ENCODE measurements around the gene ADAMTS15. TPM values are rescaled to one million over a fixed set of nuclear protein-coding genes. Genes with fewer than 3 reads are reported as not detected.

Gene ADAMTS15
- total RNA-seq, 2 experiments from 2014 or later = not detected

DNA sequence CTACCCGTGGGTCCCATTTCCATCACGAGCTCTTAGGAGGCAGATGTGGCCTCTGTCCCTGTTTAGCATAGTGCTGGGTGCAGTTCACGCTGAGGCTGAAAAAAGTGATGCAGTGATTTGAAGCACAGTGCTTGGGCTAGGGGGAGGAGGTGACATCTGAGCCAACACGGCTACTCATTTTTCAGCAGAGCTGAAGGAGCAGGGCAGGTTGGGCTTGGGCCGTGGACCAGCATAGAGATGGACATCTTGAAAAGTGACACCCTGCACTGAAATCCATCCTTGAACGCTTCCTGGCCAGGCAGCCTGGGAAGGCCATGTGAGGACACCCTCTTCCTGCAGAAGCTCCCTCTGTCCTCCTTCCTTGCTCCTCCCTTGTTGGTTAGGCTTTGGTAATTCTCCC is 66.4 kb downstream of the ADAMTS15 start:
- intact Hi-C loops (cut with micrococcal nuclease) = no loop called here
- ATAC-seq = no peak
- H3K4me1 Mint-ChIP-seq (ENCODE audit: low read depth) = no peaks in the 10 kb centered on the region
- DNase-seq = no peak
- no peak overlapping the region for H3K4me3 Mint-ChIP-seq
- no peaks in the 10 kb centered on the region for H3K36me3 Mint-ChIP-seq (ENCODE audit: low read depth)
- ChIA-PET CTCF (interaction anchor here (1.3 kb wide), 1 partner anchor 80 kb away, joined by 3 read pairs; no protein-coding TSS in a partner anchor), POLR2A (no interaction called here)
- no peaks in the 10 kb centered on the region for H3K9me3 Mint-ChIP-seq
- no peak overlapping the region for H3K27ac Mint-ChIP-seq
- peaks cover 4% of the 10 kb centered on the region for H3K27me3 Mint-ChIP-seq
- TF ChIP-seq, protein P1, sequence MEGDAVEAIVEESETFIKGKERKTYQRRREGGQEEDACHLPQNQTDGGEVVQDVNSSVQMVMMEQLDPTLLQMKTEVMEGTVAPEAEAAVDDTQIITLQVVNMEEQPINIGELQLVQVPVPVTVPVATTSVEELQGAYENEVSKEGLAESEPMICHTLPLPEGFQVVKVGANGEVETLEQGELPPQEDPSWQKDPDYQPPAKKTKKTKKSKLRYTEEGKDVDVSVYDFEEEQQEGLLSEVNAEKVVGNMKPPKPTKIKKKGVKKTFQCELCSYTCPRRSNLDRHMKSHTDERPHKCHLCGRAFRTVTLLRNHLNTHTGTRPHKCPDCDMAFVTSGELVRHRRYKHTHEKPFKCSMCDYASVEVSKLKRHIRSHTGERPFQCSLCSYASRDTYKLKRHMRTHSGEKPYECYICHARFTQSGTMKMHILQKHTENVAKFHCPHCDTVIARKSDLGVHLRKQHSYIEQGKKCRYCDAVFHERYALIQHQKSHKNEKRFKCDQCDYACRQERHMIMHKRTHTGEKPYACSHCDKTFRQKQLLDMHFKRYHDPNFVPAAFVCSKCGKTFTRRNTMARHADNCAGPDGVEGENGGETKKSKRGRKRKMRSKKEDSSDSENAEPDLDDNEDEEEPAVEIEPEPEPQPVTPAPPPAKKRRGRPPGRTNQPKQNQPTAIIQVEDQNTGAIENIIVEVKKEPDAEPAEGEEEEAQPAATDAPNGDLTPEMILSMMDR (IDR thresholded peaks at IDR 0.05) = no peak

DNA sequence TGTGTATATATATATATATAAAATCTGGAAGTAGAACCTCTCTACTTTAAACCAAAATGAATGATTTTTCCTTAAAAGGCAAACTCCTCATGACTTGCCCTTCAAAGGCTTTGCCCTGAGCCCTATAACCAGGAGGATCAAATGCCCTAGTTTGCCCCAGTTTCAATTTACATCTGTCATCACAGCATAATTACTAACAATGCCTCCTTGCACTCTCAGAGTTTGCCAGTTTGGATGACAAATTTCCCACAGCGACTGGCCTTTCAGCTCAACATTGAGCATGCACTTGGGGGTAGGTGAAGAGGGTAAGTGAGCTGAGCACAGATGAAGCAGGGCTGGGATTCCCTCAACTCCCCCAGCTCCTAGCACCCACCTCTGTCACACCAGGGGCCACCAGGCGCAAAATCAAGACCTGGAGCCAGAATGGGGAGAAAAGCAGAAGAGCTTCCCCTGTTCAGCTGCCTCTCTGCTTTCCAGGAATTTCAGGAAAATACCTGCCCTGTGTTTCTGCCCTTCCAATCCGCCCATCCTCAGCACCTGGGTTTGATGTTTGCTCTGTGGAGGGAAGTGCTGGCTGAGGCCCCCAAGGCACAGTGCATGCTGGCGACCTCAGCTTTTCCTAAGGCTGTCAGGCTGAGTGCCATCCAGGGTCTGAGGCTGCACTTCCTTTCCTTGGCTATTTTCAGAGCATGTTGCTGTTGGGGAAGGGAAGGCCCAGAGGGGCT is 67.5 kb downstream of the ADAMTS15 start:
- H3K9me3 Mint-ChIP-seq = no peaks in the 10 kb centered on the region
- H3K4me3 Mint-ChIP-seq = no peak overlapping the region
- CTCF ChIA-PET = no interaction called here
- H3K4me1 Mint-ChIP-seq (ENCODE audit: low read depth) = no peaks in the 10 kb centered on the region
- H3K27ac Mint-ChIP-seq = no peak overlapping the region
- ATAC-seq = no peak
- no peak for DNase-seq
- intact Hi-C loops (cut with micrococcal nuclease) = no loop called here
- peaks cover 3% of the 10 kb centered on the region for H3K27me3 Mint-ChIP-seq
- TF ChIP-seq, protein P1 (IDR thresholded peaks at IDR 0.05) = no peak
- POLR2A ChIA-PET = no interaction called here
- no peaks in the 10 kb centered on the region for H3K36me3 Mint-ChIP-seq (ENCODE audit: low read depth)

DNA sequence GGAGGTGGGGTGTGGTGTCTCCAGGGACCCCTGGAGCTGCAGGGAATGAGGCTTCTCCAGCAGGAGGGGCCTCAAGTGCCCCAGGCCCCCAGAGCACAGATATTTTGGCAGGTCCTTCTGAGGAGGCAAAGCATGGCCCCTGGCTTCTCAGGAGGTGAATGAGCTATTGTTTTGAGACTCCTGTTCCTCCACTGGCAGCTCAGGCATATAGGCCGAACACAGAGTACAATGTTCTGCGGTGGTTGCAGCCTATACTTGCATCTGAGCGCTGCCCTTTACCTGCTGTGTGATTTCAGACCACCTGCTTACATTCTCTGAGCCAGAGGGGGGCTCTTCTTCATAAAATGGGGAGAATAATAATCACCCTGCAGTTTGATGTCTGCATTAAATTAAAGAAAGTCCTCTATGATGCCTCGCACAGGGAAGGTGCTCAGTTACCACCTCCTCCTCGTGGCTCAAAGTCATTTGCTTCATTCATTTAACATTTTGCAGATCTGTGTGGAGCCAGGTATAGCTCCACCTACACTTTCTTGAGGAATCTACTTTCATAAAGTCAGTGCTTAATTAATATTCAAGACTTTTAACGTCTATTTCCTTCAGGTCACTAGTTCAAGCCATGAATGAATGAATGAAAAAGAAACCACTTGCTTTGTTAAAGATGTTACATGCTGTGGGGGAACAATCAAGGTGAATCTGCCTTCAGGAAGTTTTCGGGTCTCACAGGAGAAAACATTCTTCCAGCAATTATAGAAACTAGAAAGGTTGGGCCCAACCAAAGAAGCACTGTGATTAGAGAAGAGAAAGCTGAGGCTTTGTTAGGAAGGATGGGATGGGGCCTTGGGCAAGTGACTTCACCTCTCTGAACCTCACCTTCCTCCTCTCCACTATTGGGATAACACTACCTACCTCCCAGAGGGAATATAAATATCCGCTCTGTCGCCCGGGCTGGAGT is 68.4 kb downstream of the ADAMTS15 start:
- Mint-ChIP-seq H3K27ac (no peak overlapping the region), H3K9me3 (no peaks in the 10 kb centered on the region), H3K4me1 (ENCODE audit: low read depth) (no peaks in the 10 kb centered on the region), H3K36me3 (ENCODE audit: low read depth) (no peaks in the 10 kb centered on the region), H3K27me3 (peaks cover 1% of the 10 kb centered on the region), H3K4me3 (no peak overlapping the region)
- ATAC-seq (no peak), DNase-seq (no peak)
- ChIA-PET POLR2A (interaction anchor here (0.6 kb wide), 1 partner anchor 1511 kb away, joined by 5 read pairs; no protein-coding TSS in a partner anchor), CTCF (no interaction called here)
- intact Hi-C loops (cut with micrococcal nuclease) = no loop called here
- TF ChIP-seq, protein P1 (IDR thresholded peaks at IDR 0.05) = no peak

DNA sequence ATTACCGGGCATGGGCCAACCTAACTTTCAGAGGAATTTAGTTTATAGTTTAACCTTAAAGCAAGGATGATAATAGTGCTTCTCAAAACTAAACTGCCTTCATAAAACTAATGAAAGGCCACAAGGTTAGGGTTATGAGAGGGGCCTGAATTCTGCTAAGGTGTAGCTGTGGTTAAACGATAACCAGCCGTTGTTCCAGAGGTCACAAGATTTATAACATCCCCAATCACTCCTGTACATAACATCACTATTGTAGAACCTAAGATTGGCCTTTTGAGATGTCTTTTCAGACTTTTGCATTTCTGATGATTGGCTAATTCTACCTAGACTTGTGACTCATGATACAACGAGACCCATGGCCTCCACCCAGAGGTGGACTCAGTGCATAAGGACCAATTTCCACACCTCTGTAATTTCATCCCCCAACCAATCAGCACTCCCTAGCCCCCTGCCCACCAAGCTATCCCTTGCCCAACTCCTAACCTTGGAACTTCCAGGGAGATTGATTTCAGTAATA is 69.8 kb downstream of the ADAMTS15 start:
- ChIA-PET CTCF (no interaction called here), POLR2A (no interaction called here)
- H3K4me3 Mint-ChIP-seq = no peak overlapping the region
- intact Hi-C loops (cut with micrococcal nuclease) = no loop called here
- H3K27me3 Mint-ChIP-seq = peaks cover 1% of the 10 kb centered on the region
- DNase-seq = no peak
- H3K27ac Mint-ChIP-seq = no peak overlapping the region
- H3K9me3 Mint-ChIP-seq = no peaks in the 10 kb centered on the region
- TF ChIP-seq, protein P1 (IDR thresholded peaks at IDR 0.05) = no peak
- no peaks in the 10 kb centered on the region for H3K4me1 Mint-ChIP-seq (ENCODE audit: low read depth)
- ATAC-seq = no peak
- no peaks in the 10 kb centered on the region for H3K36me3 Mint-ChIP-seq (ENCODE audit: low read depth)
